GM18868 (cell line): Measurements from ENCODE around the gene EPB41.
A peak's percentile ranks its signal among the peaks of the same experiment; 100 is the strongest.

Source experiments
- ATAC-seq: cut with Tn5 transposase; IDR thresholded peaks from one replicate; pipeline ENCODE4 v1.9.1; 2021; ENCODE audit warnings: mild to moderate bottlenecking, moderate library complexity; ENCODE audit not compliant: unreplicated experiment

Gene EPB41

GRCh38 chr1:28890435-28890834 is 23.9 kb upstream of the EPB41 start:
- ATAC-seq = no peak

- no peak for ATAC-seq
Measured at GRCh38 chr1:28890836-28891235, 23.5 kb upstream of the EPB41 start.

- ATAC-seq = no peak
Measured at GRCh38 chr1:28891256-28891655, 23.1 kb upstream of the EPB41 start.

GRCh38 chr1:28893403-28894102 is 20.8 kb upstream of the EPB41 start:
- no peak for ATAC-seq

- ATAC-seq = no peak
Measured at GRCh38 chr1:28894785-28895184, 19.6 kb upstream of the EPB41 start.

GRCh38 chr1:28895896-28896608 is 18.3 kb upstream of the EPB41 start:
- no peak for ATAC-seq

- ATAC-seq = no peak
Measured at GRCh38 chr1:28896609-28896986, 17.8 kb upstream of the EPB41 start.

- ATAC-seq = no peak
Measured at GRCh38 chr1:28897789-28898188, 16.6 kb upstream of the EPB41 start.

- no peak for ATAC-seq
Measured at GRCh38 chr1:28898405-28898881, 15.9 kb upstream of the EPB41 start.

GRCh38 chr1:28899267-28899666 is 15.1 kb upstream of the EPB41 start:
- ATAC-seq = no peak

- ATAC-seq = no peak
Measured at GRCh38 chr1:28900562-28900961, 13.8 kb upstream of the EPB41 start.

- no peak for ATAC-seq
Measured at GRCh38 chr1:28902738-28903137, 11.6 kb upstream of the EPB41 start.

- no peak for ATAC-seq
Measured at GRCh38 chr1:28905921-28906666, 8.3 kb upstream of the EPB41 start.

- no peak for ATAC-seq
Measured at GRCh38 chr1:28909198-28909597, 5.2 kb upstream of the EPB41 start.

GRCh38 chr1:28910379-28911115 is 3.8 kb upstream of the EPB41 start:
- ATAC-seq = no peak

- ATAC-seq = no peak
Measured at GRCh38 chr1:28913786-28914227, 562 bp upstream of the EPB41 start.

- peak; percentile 7 for ATAC-seq
Measured at GRCh38 chr1:28915031-28915895, 894 bp downstream of the EPB41 start.

GRCh38 chr1:28917757-28918118 is 3.4 kb downstream of the EPB41 start:
- no peak for ATAC-seq

GRCh38 chr1:28921286-28921869 is 7.0 kb downstream of the EPB41 start:
- ATAC-seq = no peak
